Measurements from ENCODE around the gene YWHAB.

DNA sequence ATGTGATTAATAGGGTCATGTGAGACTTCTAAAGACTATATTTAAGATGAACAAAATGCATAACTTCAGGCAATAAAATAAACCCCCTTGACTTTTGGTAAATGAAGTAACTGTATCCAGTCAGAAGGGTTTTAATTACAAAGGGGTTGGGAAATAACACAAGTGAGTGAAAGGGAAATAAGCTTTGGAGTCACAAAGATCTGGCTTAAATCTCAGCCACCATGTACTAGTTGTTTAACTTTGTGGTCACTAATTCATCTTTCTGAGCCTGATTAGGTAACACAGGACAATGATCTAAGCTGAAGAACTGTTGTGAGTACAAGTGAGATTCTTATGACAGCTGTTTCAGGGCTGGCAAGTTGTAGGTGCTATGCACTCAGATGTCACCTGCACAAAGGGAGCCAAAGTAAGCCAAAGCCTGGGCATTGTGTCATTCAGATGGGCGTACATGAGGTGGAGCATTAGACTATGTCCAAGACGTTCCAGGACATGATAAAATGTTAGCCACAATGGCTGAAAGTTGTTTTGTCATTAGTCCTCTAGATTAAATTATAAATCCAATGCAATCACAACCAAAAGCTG is 60.9 kb downstream of the YWHAB start:
- TF ChIP-seq EP300 (IDR thresholded peaks at IDR 0.05; ENCODE audit: borderline replicate concordance in 1 of 2, low read depth in 1 of 2, low read length in 1 of 2) (no peak), RFX5 (IDR thresholded peaks at IDR 0.05; ENCODE audit: low read length) (no peak), YY1 (IDR thresholded peaks at IDR 0.05; ENCODE audit: low read depth) (no peak), MXI1 (IDR thresholded peaks at IDR 0.05; ENCODE audit: low read depth, low read length) (no peak), POLR2AphosphoS5 (IDR thresholded peaks at IDR 0.05; ENCODE audit: low read depth, low read length) (no peak), SMC3 (IDR thresholded peaks at IDR 0.05; ENCODE audit: low read depth, low read length) (no peak)
- TF ChIP-seq, protein P1, sequence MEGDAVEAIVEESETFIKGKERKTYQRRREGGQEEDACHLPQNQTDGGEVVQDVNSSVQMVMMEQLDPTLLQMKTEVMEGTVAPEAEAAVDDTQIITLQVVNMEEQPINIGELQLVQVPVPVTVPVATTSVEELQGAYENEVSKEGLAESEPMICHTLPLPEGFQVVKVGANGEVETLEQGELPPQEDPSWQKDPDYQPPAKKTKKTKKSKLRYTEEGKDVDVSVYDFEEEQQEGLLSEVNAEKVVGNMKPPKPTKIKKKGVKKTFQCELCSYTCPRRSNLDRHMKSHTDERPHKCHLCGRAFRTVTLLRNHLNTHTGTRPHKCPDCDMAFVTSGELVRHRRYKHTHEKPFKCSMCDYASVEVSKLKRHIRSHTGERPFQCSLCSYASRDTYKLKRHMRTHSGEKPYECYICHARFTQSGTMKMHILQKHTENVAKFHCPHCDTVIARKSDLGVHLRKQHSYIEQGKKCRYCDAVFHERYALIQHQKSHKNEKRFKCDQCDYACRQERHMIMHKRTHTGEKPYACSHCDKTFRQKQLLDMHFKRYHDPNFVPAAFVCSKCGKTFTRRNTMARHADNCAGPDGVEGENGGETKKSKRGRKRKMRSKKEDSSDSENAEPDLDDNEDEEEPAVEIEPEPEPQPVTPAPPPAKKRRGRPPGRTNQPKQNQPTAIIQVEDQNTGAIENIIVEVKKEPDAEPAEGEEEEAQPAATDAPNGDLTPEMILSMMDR (IDR thresholded peaks at IDR 0.05) = no peak

All from SK-N-SH (cell line).